NCI-H345 (cell line): ENCODE measurements around the gene ESRRB.
A peak's percentile ranks its signal among the peaks of the same experiment; 100 is the strongest.

Experiments
- DNase-seq: peaks from one replicate; lab custom pipeline; 2025; lab: John Stamatoyannopoulos, UW

ESRRB gene

DNA sequence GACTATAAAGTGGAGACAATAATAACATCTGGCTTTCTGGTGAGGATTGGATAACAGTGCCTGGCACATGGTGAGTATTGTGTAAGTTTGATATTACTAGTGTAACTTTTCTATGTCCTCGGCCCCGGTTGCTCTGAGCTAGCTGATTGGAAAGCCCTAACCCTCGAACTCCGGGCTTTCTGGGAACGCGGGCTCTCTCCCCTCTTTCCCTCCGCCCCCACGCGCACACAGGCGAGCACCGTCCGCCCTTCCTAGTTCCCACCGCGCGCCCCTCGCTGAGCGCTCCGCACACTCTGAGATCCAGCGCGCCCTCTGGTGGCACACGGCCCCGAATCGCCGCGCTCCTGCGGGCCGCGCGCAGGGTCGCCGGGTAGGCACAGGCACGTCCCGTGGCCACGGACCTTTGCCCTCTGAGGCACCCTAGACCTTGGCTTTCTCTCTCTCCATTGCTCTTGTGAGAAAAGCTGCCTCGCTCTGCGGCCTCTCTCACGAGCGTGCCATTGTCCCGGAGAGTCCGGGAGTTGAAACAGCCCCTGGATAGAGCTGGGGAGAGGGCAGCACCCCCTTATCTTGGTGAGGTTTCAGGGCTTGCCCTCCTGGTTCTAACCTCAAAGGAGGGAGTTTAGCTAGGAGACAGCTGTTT is 23.2 kb upstream of the ESRRB start:
- peak; percentile 37 for DNase-seq

GRCh38 chr14:76354310-76354709 is 21.6 kb upstream of the ESRRB start:
- no peak for DNase-seq

- no peak for DNase-seq
Observed at GRCh38 chr14:76355771-76356170, 20.2 kb upstream of the ESRRB start.

GRCh38 chr14:76371066-76371465 is 4.9 kb upstream of the ESRRB start:
- no peak for DNase-seq

DNA sequence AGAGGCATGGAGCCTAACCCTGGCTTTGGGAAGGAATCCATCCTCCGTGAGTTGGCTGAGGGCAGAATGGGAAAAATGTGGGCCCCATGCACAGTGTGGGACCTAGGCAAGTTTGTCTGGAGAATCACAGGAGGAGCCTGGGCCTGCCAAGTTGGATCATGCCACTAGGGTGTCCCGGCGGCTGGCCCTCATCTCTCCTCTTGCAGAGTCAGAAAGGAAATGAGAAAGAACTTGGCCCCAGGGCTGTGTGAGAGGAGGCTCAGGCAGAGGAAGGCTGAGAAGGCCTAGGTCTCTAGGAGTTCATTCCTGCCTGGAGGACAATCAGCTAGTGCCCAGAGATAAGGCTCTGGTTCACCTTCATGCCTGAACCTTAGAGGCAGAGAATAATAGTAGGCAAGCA is 2.5 kb upstream of the ESRRB start:
- DNase-seq: no peak

- no peak for DNase-seq
Observed at GRCh38 chr14:76375484-76375883, 453 bp upstream of the ESRRB start.

GRCh38 chr14:76376409-76376877 is 506 bp downstream of the ESRRB start:
- no peak for DNase-seq

DNA sequence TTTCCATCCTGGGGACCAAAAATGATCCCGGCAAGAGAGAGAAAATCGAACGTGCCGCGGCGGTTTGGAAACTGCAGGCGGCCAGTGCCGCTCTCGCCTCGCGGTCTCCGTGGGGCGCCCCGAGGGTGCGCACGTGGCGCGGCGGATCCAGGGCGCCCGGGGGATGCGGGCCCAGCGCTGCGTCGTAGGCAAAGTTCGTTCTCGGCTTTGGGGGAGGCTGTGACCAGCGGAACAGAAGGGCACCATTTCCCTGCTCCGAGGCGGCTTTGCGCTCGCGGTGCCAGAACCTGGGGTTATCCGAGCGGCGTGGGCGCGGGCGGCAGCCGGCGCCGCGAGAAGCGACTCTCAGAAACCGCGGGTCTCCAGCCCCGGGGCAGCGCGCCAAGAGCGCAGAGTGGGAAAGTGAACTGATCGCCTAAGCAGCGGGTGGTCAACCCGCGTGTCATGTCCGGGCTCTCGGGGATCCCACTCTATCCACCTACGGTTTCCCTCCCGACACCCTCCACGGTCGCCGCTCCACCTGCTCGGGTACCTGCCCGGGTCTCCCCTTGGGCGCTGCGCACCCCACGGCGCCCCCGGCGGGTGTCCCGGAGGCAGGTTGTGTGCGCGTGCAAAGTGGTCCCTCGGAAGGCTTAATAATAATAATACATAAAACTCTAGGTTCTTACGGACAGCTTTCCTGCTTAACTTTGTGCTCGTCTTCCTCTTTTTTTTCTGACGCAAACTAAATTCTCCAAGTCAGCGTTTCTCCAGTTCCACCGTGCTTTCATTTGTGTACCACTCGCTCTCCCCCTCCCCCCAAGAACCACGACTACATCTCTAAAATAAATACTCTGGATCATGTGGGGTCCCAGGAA is 1.2 kb downstream of the ESRRB start:
- peak; percentile 16 for DNase-seq

GRCh38 chr14:76377735-76378074 is 1.8 kb downstream of the ESRRB start:
- DNase-seq: no peak

DNA sequence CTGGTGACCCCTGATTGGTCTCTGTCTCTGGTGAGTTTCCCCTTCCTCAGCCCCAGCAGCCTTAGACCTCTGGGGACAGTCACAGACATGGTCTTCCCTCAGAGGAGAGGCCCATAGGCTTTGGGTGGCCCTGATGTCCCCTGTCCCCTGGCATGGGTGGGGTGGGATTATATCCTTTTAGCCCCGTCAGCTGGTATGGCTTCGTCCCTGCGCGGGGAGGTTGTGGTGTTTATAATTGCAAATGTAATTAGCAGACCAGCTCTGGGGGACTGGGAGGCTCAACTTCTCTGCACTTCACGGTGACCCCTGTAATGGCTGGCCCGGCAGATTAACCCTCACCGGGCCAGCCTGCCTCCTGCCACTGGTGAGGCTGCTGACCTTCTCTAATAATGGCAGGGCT is 5.1 kb downstream of the ESRRB start:
- DNase-seq: no peak

DNA sequence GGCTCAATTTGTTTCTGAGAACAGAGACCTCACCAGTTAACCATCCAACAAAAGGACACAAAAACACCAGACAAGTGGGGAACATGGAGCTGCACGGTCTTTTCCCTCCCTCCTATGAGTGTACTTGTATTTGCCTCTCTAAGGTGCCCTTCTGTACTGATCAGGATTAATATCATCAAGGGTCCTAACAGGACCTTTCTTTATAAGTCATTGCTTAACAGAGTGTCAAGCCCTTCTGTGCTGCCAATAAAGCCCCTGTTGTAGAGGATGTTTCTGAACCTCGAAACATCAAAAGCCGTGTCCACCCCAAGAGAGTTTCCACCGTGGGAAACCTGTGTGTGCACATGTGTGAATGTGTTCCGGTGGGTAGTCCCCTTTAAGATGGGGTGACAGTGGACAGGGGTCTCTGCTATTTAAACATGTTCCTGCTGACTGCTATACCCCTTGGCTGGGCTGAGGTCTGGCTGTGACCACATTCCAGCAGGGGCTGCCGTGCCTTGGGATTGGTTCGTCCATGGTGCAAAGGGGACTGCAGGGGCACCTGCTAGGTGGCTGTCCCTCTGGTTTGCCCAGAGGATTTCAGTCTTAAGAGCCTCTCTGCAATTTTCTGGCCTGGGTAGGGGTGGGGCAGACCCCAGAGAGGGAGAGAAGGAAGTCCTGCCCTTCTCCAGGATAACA is 6.0 kb downstream of the ESRRB start:
- DNase-seq: no peak

DNA sequence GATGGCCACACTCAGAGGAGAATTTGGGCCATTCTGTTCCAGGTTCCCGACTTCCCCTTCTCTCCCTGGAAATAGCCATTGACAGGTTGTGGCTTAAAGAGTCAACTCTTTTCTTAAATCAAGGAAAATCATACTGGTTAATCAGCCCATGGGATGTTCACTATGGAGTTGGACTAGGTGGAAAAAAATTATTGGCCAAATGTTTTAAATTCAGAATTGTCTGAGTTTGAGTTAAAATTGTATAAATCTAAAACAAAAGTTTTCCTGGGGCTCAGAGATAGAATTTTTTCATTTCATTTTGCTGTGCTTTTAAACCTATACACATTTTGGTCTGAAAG is 6.5 kb downstream of the ESRRB start:
- DNase-seq: no peak

DNA sequence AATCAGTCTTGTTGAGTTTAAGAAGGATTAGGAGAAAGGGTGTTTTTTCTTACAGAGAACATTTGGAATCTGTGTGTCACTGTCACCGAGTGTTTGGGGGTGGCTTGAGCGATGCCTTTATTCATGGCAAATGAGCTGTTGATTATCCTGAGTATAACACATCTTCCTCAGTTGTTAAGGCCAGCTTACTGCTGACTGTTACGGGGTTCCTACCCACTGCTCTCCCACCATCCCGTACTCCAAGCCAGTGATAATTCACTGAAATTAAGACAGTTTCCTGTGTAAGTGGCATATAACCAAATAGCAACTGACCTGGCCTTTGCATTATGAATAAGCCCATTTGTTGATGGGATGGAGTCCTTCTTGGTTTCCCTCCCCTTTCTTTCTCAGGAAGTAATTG is 9.5 kb downstream of the ESRRB start:
- no peak for DNase-seq

GRCh38 chr14:76386944-76387782 is 11.2 kb downstream of the ESRRB start:
- DNase-seq: peak; percentile 70

DNA sequence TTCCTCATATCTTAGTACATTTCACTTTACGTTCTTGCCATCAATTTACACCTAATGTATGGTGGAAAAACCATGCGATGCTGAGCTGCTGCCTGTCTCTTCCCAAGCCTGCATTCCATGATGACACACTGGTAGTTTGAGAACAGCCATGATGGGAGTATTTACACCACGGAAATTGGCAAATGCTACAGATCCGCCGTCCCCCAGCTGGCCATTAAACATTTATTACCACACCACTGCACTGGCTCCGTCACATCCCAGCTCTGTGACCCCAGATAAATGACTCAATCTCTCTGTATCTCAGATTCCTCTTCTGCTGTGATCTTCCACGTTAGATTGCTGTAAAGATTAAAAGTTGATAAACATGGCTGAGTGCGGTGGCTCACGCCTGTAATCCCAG is 13.9 kb downstream of the ESRRB start:
- no peak for DNase-seq

GRCh38 chr14:76390621-76391020 is 14.7 kb downstream of the ESRRB start:
- DNase-seq: no peak

GRCh38 chr14:76391981-76392690 is 16.2 kb downstream of the ESRRB start:
- DNase-seq: no peak

DNA sequence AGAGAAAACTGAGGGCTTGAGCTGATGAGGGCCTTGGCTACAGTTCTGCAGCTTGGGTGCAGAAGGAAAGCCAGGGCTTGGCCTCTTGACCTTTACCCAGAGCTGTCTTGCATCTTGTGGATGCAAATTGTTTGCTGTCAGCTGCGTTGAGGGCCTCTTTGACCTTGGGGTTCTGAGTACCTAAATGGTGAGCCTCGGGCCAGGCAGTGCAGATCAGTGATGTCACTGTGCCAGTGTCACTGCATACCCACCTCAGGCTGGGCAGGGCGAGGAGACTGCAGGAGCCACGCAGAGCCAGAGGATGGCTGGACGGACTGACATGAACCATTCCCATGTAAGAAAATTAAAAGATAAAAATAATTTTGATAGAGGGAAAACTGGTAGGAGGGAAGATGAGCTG is 18.6 kb downstream of the ESRRB start:
- no peak for DNase-seq

GRCh38 chr14:76395161-76395560 is 19.2 kb downstream of the ESRRB start:
- DNase-seq: no peak

GRCh38 chr14:76396714-76397187 is 20.8 kb downstream of the ESRRB start:
- no peak for DNase-seq

DNA sequence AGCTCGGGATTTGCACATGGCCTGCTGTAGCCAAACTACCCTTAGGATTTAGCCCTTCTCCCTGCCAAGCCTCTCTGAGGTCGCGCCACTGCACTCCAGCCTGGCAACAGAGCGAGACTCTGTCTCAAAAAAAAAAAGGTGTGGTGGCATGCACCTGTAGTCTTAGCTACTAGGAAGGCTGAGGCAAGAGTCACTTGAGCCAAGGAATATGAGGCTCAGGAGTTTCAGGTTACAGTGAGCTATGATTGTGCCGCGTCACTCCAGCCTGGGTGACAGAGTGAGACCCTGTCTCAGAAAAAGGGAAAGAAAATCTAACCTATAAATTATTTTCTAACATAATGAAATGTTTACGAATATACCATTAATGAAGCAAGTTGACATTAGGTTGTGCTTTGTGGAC is 29.7 kb downstream of the ESRRB start:
- no peak for DNase-seq
